ENCODE measurements around the gene BAG5. TPM values are rescaled to one million over a fixed set of nuclear protein-coding genes. Genes with fewer than 3 reads are reported as not detected.

Gene BAG5
- total and polyA plus RNA-seq, 2 of the 4 experiments (the other 2 are of a cell fraction), result 6.7 to 22.2 TPM

- TF ChIP-seq RAD21 (IDR thresholded peaks at IDR 0.05; ENCODE audit: low read length), result no peak
- TF ChIP-seq RCOR1 (IDR thresholded peaks at IDR 0.05; ENCODE audit: insufficient replicate concordance, low read length), result no peak
- no peak for TF ChIP-seq BHLHE40 (IDR thresholded peaks at IDR 0.05; ENCODE audit: low read depth, low read length)
- no peak for TF ChIP-seq MAZ (IDR thresholded peaks at IDR 0.05; ENCODE audit: borderline replicate concordance, low read depth, low read length)
- no peak for TF ChIP-seq CHD1 (IDR thresholded peaks at IDR 0.05; ENCODE audit: low read depth, low read length)
- no TSS peak for BruUV-seq (replicated peaks)
Measured at GRCh38 chr14:103510724-103511693, 51.4 kb downstream of the BAG5 start.

More at GRCh38 chr14:103510724-103511693, 51.4 kb downstream of the BAG5 start:
- ATAC-seq (ENCODE audit: low read depth), result no peak
- no peak overlapping the region for H2AFZ ChIP-seq (replicated peaks; ENCODE audit: low read length, poor library complexity)
- dilution Hi-C loops (cut with HindIII; ENCODE audit: low sequenced_read_pairs, unreplicated experiment), result no loop called here
- intact Hi-C loops (cut with micrococcal nuclease), result no loop called here
- no peak overlapping the region for H2BK5ac ChIP-seq (ENCODE audit: low read depth, low read length, poor library complexity, severe bottlenecking)
- H2AK5ac ChIP-seq (ENCODE audit: low read depth, low read length), result no peak overlapping the region
- CTCF ChIA-PET, result no interaction called here
- H3K4me3 ChIP-seq (ENCODE audit: insufficient read depth, low read depth, low read length), result no peak overlapping the region
- H3K4me1 ChIP-seq (ENCODE audit: control insufficient read depth, insufficient read depth, low read length), result peaks cover 4% of the 10 kb centered on the region; the same call in 1 of the 2 replicates
- no peak overlapping the region for H2BK15ac ChIP-seq (ENCODE audit: low read depth, low read length)
- no peaks in the 10 kb centered on the region for H3K9me1 ChIP-seq (ENCODE audit: insufficient read depth, low read length)
- POLR2A ChIA-PET (ENCODE audit: unreplicated experiment), result no interaction called here
- 91% methylated on average over 10 of the region's 26 CpGs; no CpG with 5 or more reads in 1 of the 2 experiments for WGBS, 2 experiments (ENCODE audit: extremely low coverage in 2 of 2, insufficient read length in 1 of 2)
- no peak overlapping the region for H3K4me2 ChIP-seq (ENCODE audit: low read depth, low read length)
- H4K91ac ChIP-seq (ENCODE audit: insufficient read depth, low read depth, low read length), result no peak overlapping the region
- no peak overlapping the region for H3K9ac ChIP-seq (ENCODE audit: low read depth, low read length)
- DNase-seq, result no peak
- H4K5ac ChIP-seq (ENCODE audit: low read depth, low read length), result no peak overlapping the region
- H3K56ac ChIP-seq (ENCODE audit: extremely low read depth, insufficient read depth, low read length), result no peak overlapping the region
- no peak overlapping the region for H4K8ac ChIP-seq (ENCODE audit: low read depth in 2 of 2, low read length in 2 of 2)
- H3K27me3 ChIP-seq (ENCODE audit: control insufficient read depth, insufficient read depth, low read length), result no peaks in the 10 kb centered on the region
- H3K36me3 ChIP-seq (ENCODE audit: control insufficient read depth, insufficient read depth, low read length), result peaks cover 35% of the 10 kb centered on the region
- H2AK9ac ChIP-seq (replicated peaks; ENCODE audit: low read depth, low read length, poor library complexity), result no peak overlapping the region
- no peak overlapping the region for H3K18ac ChIP-seq (ENCODE audit: low read depth, low read length)
- H2BK120ac ChIP-seq (ENCODE audit: low read depth, low read length), result no peak overlapping the region
- H3K9me3 ChIP-seq (ENCODE audit: control insufficient read depth, insufficient read depth, low read length), result no peaks in the 10 kb centered on the region
- no peak overlapping the region for H3K14ac ChIP-seq (replicated peaks; ENCODE audit: low read depth, low read length)
- H4K20me1 ChIP-seq (ENCODE audit: insufficient read depth, low read length), result peaks cover 13% of the 10 kb centered on the region
- peaks cover 0 to 18% of the 10 kb centered on the region in 2 experiments; a peak in 3 of 4 replicates for H3K79me1 ChIP-seq (ENCODE audit: low read depth in 1 of 2, low read length in 2 of 2)
- in situ Hi-C loops (cut with MboI; ENCODE audit: low sequenced_read_pairs), result no loop called here
- H2BK20ac ChIP-seq (ENCODE audit: low read depth, low read length), result no peak overlapping the region
- H3K4ac ChIP-seq (ENCODE audit: low read depth, low read length), result no peak overlapping the region
- H3K23ac ChIP-seq (ENCODE audit: low read depth, low read length), result no peak overlapping the region
- no peak overlapping the region for H3K27ac ChIP-seq (ENCODE audit: insufficient read depth, low read length)
